Ishikawa (cell line): Measurements from ENCODE around the gene CRNKL1.

Experiments
- CEBPB ChIP-seq: IDR thresholded peaks from 2 replicates; pipeline ENCODE4 v1.6.1; 2012
- CREB1 ChIP-seq: IDR thresholded peaks from 2 replicates; pipeline ENCODE4 v1.6.1; 2012; ENCODE audit warnings: low read depth
- EGR1 ChIP-seq: IDR thresholded peaks from 2 replicates; pipeline ENCODE4 v1.6.1; 2012
- EP300 ChIP-seq: IDR thresholded peaks from 2 replicates; pipeline ENCODE4 v1.6.1; 2012; ENCODE audit warnings: borderline replicate concordance
- FOXM1 ChIP-seq: IDR thresholded peaks from 2 replicates; pipeline ENCODE4 v1.6.1; 2012; ENCODE audit warnings: low read depth, borderline replicate concordance
- MAX ChIP-seq: IDR thresholded peaks from 2 replicates; pipeline ENCODE4 v1.6.1; 2012
- NFIC ChIP-seq: IDR thresholded peaks from 2 replicates; pipeline ENCODE4 v1.6.1; 2012
- RAD21 ChIP-seq: IDR thresholded peaks from 2 replicates; pipeline ENCODE4 v1.6.1; 2012; ENCODE audit warnings: low read depth
- REST ChIP-seq: IDR thresholded peaks from 2 replicates; pipeline ENCODE4 v1.6.1; 2012; ENCODE audit warnings: low read depth, mild to moderate bottlenecking
- TAF1 ChIP-seq: IDR thresholded peaks from 2 replicates; pipeline ENCODE4 v1.6.1; 2012; ENCODE audit warnings: low read depth, mild to moderate bottlenecking
- TCF12 ChIP-seq: IDR thresholded peaks from 2 replicates; pipeline ENCODE4 v1.6.1; 2012; ENCODE audit warnings: low read depth
- TEAD4 ChIP-seq: IDR thresholded peaks from 2 replicates; pipeline ENCODE4 v1.6.1; 2012
- USF1 ChIP-seq: IDR thresholded peaks from 2 replicates; pipeline ENCODE4 v1.6.1; 2012
- YY1 ChIP-seq: IDR thresholded peaks from 2 replicates; pipeline ENCODE4 v1.6.1; 2012; ENCODE audit warnings: low read depth
- ZBTB7A ChIP-seq: IDR thresholded peaks from 2 replicates; pipeline ENCODE4 v1.6.1; 2012; ENCODE audit warnings: low read depth

The CRNKL1 gene

GRCh38 chr20:19998990-19999705, 53.1 kb downstream of the CRNKL1 start:
- TF ChIP-seq MAX (no peak), ZBTB7A (no peak), EGR1 (no peak)

GRCh38 chr20:19996917-19997316, 55.3 kb downstream of the CRNKL1 start:
- TF ChIP-seq EGR1, result no peak
- no peak for TF ChIP-seq TCF12
- no peak for TF ChIP-seq TAF1
- no peak for TF ChIP-seq FOXM1
- no peak for TF ChIP-seq RAD21
- no peak for TF ChIP-seq USF1
- no peak for TF ChIP-seq REST
- no peak for TF ChIP-seq NFIC
- no peak for TF ChIP-seq CREB1
- no peak for TF ChIP-seq ZBTB7A
- no peak for TF ChIP-seq TEAD4
- TF ChIP-seq MAX, result no peak
- TF ChIP-seq CEBPB, result no peak
- no peak for TF ChIP-seq EP300
- TF ChIP-seq YY1, result no peak

GRCh38 chr20:19996222-19996621, 56.0 kb downstream of the CRNKL1 start:
- no peak for TF ChIP-seq TEAD4
- TF ChIP-seq USF1, result no peak
- TF ChIP-seq TCF12, result no peak
- TF ChIP-seq CREB1, result no peak
- no peak for TF ChIP-seq NFIC
- no peak for TF ChIP-seq REST
- no peak for TF ChIP-seq EGR1
- no peak for TF ChIP-seq TAF1
- TF ChIP-seq EP300, result no peak
- no peak for TF ChIP-seq CEBPB
- TF ChIP-seq YY1, result no peak

GRCh38 chr20:19995220-19995863, 56.9 kb downstream of the CRNKL1 start:
- no peak for TF ChIP-seq YY1
- TF ChIP-seq TCF12, result no peak
- TF ChIP-seq TAF1, result no peak
- TF ChIP-seq CEBPB, result no peak
- peak; percentile 78 for TF ChIP-seq RAD21
- TF ChIP-seq USF1, result no peak
- no peak for TF ChIP-seq NFIC
- TF ChIP-seq FOXM1, result no peak

- no peak for TF ChIP-seq CREB1
- no peak for TF ChIP-seq MAX
- no peak for TF ChIP-seq TCF12
- no peak for TF ChIP-seq YY1
- no peak for TF ChIP-seq TAF1
Observed at GRCh38 chr20:19993958-19994669, 58.2 kb downstream of the CRNKL1 start.
